HCT116 (cell line): Measurements from ENCODE around the gene LHFPL6.

Experiments
- CTCF ChIP-seq, 3 experiments: fragments of 200-600 bp in 1 of 3; sonication (generic) in 1 of 3; IDR thresholded peaks in 2 of 3; conservative IDR thresholded peaks in 1 of 3; 2 replicates each; pipeline ENCODE4 v1.5.1; 2012 to 2017; ENCODE audit warnings: low read depth in 2 of 3, low read length in 2 of 3, antibody characterized with exemption in 1 of 3, borderline replicate concordance in 1 of 3, control low read depth in 1 of 3, mild to moderate bottlenecking in 1 of 3, mixed read lengths in 1 of 3, mixed run types in 1 of 3, moderate library complexity in 1 of 3; ENCODE audit not compliant: insufficient read depth in 1 of 3
- EGR1 ChIP-seq: IDR thresholded peaks from 2 replicates; pipeline ENCODE4 v1.6.1; 2012; ENCODE audit warnings: low read depth
- ELF1 ChIP-seq: IDR thresholded peaks from 2 replicates; pipeline ENCODE4 v1.6.1; 2012; ENCODE audit warnings: low read depth, borderline replicate concordance
- EZH2 ChIP-seq: fragments of 200-600 bp; sonication (generic); IDR thresholded peaks from 2 replicates; pipeline ENCODE4 v1.6.1; 2017; ENCODE audit warnings: antibody characterized with exemption, mixed run types
- POLR2A ChIP-seq: IDR thresholded peaks from 2 replicates; pipeline ENCODE4 v1.7.0; 2011; ENCODE audit warnings: borderline replicate concordance; ENCODE audit not compliant: insufficient read depth, insufficient read length; ENCODE audit errors: extremely low read depth
- SP1 ChIP-seq: IDR thresholded peaks from 2 replicates; pipeline ENCODE4 v1.6.1; 2012; ENCODE audit warnings: low read depth
- SRF ChIP-seq: IDR thresholded peaks from 2 replicates; pipeline ENCODE4 v1.6.1; 2012; ENCODE audit warnings: low read depth
- TCF7L2 ChIP-seq: IDR thresholded peaks from 2 replicates; pipeline ENCODE4 v1.7.0; 2011; ENCODE audit warnings: borderline replicate concordance, inconsistent platforms; ENCODE audit not compliant: insufficient read depth, insufficient read length; ENCODE audit errors: extremely low read depth
- YY1 ChIP-seq: IDR thresholded peaks from 2 replicates; pipeline ENCODE4 v1.6.1; 2011; ENCODE audit warnings: low read length, low read depth, moderate library complexity, mild to moderate bottlenecking; ENCODE audit not compliant: insufficient replicate concordance; ENCODE audit errors: extremely low read depth
- ZNF274 ChIP-seq: fragments of 200-500 bp; sonication (Bioruptor generic); IDR thresholded peaks from 2 replicates; pipeline ENCODE4 v1.6.1; 2014; ENCODE audit warnings: mild to moderate bottlenecking, low read depth, low read length, inconsistent platforms

DNA sequence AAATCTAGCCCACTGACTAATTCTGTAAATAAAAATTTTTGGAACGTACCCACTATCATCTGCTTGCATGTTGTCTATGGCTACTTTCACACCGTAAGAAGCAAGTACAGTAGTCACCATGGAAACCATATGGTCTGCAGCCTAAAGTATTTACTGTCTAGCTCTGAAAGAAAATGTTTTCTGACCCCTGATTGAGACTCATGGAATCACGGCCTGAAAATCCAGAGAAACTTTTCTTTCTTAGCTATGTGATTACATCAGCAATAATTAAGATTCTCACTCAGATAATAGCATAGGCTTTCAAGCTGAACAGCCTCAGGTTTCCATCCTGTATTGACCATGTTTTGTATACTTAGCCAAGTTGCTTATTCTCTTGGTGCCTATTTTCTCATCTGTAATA lies 300.2 kb downstream of the LHFPL6 start:
- no peak for TF ChIP-seq EGR1
- TF ChIP-seq CTCF (IDR thresholded peaks at IDR 0.05 in 2 of 3, conservative IDR thresholded peaks at IDR 0.05 in 1 of 3; ENCODE audit: borderline replicate concordance in 1 of 3, insufficient read depth in 1 of 3, low read depth in 2 of 3, low read length in 2 of 3): no peak
- TF ChIP-seq EZH2: no peak
- TF ChIP-seq SP1: no peak
- no peak for TF ChIP-seq ZNF274
- no peak for TF ChIP-seq ELF1
- TF ChIP-seq POLR2A: no peak
- TF ChIP-seq TCF7L2: no peak
- TF ChIP-seq SRF: no peak
- TF ChIP-seq YY1: no peak
